IPS DF 4.7 (cell line): ENCODE measurements around the gene ADARB2.
"Not testable (repeated sequence)": the region's sequence is repeated elsewhere in the genome, so short reads cannot be mapped to it uniquely, and the experiment has no call there.

Experiments
- DNase-seq: peaks from one replicate; pipeline ENCODE4 v3.0.0-alpha.2; 2013; ENCODE audit warnings: low spot score; ENCODE audit errors: extremely low read depth

ADARB2 gene

GRCh38 chr10:1272079-1272776 is 465.1 kb downstream of the ADARB2 start:
- DNase-seq = no peak

DNA sequence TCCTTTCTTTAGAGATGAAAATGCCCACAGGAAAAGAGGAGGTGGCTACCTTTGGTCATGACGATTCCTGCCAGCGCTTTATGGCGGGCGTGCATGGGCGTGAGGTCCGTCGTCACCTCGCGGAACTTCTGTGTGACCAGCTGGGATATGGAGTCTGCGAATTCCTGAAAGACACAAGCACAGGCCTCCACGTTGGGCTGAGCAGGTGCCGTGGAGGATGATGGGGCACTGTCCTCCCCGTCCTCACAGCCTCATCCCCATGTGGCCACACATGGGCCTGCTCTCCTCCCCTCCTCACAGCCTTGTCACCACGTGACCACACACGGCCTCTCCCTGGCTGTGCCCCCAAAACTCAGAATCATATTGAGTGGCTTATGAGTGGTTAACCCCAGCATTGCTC is 466.4 kb downstream of the ADARB2 start:
- no peak for DNase-seq

GRCh38 chr10:1270490-1270889 is 466.8 kb downstream of the ADARB2 start:
- no peak for DNase-seq

- no peak for DNase-seq
These were observed 468.5 kb downstream of the ADARB2 start for GRCh38 chr10:1268831-1269230.

DNA sequence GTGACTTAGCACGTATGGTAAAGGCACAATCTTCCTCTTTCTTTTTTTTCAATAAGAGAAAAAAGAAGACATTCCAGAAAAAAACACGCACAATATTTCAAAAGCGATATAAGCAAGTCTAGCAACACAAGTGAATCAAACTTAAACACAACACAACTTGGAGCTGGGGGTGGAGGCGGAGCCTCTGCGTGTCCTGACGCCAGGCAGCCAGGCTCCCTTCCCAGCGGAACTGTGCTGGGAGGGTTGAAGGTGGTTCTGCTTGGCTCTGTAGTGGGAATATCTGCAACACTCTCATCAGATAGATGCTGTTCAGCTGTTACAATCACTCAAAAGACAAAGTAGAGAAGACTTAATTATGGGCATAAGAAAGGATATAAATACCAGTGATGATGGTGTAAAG is 469.8 kb downstream of the ADARB2 start:
- DNase-seq = no peak

GRCh38 chr10:1267148-1267547 is 470.2 kb downstream of the ADARB2 start:
- DNase-seq = no peak

GRCh38 chr10:1266033-1266802 is 471.1 kb downstream of the ADARB2 start:
- no peak for DNase-seq

DNA sequence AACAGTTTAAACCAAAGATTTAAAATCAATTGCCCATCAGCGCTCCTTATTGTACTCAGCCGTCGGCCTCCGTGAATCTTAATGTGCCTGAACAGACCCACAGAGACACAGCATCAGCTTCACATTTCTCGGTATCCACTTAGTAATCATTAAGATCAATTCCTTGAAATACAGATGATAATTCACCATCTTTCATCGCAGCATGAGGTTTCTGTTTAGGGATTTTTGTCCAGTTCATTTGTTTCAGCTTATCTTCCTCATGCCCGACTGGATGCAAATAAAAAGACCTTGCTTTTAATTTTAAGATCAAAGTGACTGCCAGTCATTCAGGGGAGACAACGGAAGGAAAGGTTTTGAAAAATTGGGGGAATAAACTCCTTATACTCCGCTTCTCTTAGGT is 473.3 kb downstream of the ADARB2 start:
- no peak for DNase-seq

GRCh38 chr10:1257274-1257673 is 480.1 kb downstream of the ADARB2 start:
- DNase-seq = no peak

GRCh38 chr10:1256432-1256725 is 480.9 kb downstream of the ADARB2 start:
- DNase-seq = no peak

DNA sequence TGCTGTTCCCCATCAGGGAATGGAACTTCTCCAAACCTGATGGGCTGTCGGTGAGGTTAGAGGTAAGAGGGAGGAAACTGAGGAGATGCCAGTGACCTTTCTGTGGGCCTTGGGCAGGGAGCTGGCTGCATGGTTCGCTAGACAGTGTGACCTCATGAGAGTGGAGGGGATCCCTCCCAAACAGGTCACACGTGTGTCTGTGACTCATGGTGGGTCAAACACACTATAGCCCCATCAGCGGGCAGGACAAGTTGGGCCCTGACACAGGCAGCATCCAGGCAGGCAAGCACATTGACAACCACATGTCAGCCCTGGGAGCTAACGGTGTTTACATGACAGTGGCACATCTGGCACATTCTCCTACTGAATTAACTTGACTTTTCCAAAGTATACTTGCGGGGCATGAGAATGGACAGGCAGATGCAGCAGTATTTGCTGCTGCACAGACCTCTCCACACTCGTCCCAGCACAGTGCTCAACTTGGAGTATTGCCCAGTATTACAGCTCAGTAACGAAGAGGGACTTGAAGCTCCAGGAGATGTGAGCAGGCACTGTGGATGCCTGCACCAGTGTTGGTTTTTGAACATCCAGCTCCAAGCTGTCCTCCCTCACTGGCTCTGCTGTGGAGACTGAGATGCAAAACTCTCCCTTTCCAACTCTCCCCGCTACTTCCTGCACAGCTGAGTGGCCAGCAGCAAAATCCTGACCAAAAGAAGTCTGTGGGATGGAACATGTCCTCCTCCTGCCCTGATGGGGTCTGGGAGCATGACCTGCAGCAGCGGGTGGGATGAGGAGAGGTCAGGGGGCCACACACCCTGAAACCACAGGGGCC is 481.5 kb downstream of the ADARB2 start:
- DNase-seq = no peak

DNA sequence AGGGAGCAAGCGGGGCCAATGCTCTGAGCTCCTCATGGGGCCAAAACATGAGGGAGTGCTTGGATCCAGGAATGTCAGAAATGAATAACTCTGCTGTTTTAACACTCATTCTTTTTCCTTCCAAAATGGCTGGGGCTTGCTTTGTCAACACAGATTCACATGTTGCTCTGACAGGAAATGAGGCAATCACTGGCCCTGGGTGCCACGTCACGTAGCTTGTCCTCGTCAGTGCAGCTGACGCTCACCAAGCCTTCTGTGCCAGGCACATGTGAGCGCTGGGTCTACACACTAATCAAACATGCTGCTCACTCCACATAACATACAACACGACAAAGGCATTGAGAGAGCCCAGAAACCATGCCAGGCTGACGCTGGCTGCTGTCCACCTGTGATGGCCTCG is 482.2 kb downstream of the ADARB2 start:
- DNase-seq = no peak

- no peak for DNase-seq
These were observed 483.6 kb downstream of the ADARB2 start for GRCh38 chr10:1253523-1254353.

GRCh38 chr10:1251769-1252168 is 485.6 kb downstream of the ADARB2 start:
- no peak for DNase-seq

DNA sequence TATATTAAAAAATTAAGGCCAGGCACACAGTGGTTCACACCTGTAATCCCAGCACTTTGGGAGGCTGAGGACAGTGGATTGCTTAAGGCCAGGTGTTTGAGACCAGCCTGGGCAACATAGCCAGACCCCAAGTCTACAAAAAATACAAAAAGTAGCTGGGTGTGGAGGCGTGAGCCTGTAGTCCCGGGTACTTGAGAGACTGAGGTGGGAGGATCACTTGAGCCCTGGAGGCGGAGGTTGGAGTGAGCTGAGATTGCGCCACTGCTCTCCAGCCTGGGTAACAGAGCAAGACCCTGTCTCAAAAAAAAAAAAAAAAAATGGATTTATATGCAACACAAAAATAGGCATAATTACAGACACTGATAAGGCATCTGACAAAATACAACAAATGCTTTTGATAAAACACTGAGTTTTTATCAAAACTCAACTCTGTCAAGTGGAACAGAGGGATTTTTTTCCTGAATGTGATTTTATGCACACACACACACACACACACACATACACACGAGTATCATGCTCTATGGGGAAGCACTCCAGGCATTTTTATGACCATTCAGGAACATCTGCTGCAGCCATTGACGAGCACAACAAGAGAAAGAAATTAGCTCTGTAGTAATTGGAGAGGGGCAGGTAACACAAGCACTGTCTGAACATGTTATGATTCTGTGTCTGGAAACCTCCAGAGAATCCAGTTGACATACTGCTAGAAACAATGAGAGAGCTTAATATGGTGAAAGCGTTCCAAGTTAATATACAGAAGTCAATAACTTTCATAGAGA is 488.0 kb downstream of the ADARB2 start:
- no peak for DNase-seq

GRCh38 chr10:1248262-1248630 is 489.1 kb downstream of the ADARB2 start:
- not testable (repeated sequence) for DNase-seq

DNA sequence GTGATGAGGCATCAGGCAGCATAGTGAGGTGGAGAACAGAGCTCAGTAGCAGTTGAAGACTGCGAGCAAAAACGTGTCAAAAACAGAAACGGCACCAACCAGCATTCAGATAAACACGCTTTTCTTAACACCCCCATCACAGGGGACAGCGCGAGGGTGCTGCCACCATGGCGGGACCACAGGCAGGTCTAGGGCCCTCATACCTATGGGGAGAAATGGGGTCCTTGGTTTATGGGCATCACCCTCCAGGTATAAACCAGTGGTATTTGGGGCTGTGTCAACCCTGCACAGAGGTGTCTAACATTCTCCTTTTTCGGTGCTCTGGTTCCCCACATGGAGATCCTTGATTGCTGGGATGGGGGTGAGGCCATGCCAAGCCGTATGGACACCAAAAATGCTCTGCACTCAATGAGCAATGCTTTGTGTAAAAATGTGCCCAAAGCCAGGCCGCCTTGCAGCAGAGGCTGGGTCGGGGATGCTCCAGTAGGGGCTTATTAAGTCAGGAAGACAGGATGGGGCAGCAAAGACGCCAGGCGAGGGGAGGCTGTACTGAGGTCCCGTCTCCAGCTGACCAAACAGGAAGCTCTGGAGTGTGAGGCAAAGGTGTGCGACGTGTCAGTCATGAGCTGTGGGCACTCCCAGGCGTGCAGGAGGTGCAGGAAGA is 489.6 kb downstream of the ADARB2 start:
- DNase-seq = no peak

- no peak for DNase-seq
These were observed 492.8 kb downstream of the ADARB2 start for GRCh38 chr10:1244493-1244892.

GRCh38 chr10:1243486-1244234 is 493.7 kb downstream of the ADARB2 start:
- DNase-seq = no peak
